HepG2 (cell line): ENCODE data around the gene CRNN. TPM values are rescaled to one million over a fixed set of nuclear protein-coding genes. Genes with fewer than 3 reads are reported as not detected.

Source experiments
- ATAC-seq: fragments of 200-7000 bp; cut with Tn5 transposase; 3 replicates; pipeline ENCODE4 v1.9.1; 2020; ENCODE audit warnings: mild to moderate bottlenecking, moderate library complexity
- BruUV-seq: library from RNA; stranded (reverse); fragments of 400-500 nt; replicated peaks from 2 replicates; lab custom pipeline; 2021; lab: Mats Ljungman, UMichigan
- CTCF ChIA-PET: fragments of 300-600 bp; formaldehyde crosslinking; extraction: SDS; loops from one replicate; lab custom pipeline; 2021; ENCODE audit warnings: low total read pairs, inconsistent platforms, low intra/inter-chr PET ratio; lab: Yijun Ruan, JAX
- POLR2A ChIA-PET: fragments of 350-600 bp; sonication (Branson Sonifier 250); formaldehyde crosslinking; loops from one replicate; lab custom pipeline; 2020; ENCODE audit warnings: antibody characterized with exemption, inconsistent platforms; lab: Yijun Ruan, JAX
- DNase-seq: peaks from one replicate; pipeline ENCODE4 v3.0.0-alpha.2; 2015; ENCODE audit warnings: low spot score
- FAIRE-seq: peaks from 3 replicates; lab custom pipeline; 2011; peaks lifted over from hg19 to GRCh38; lab: Jason Lieb, UNC
- H2AFZ ChIP-seq: one replicate; pipeline ENCODE4 v1.6.1; 2011; ENCODE audit warnings: low read length, inconsistent platforms
- H3K27ac ChIP-seq: fragments of 300-600 bp; 3 replicates; pipeline ENCODE4 v1.8.0; 2011; ENCODE audit warnings: mixed run types, mild to moderate bottlenecking, mixed read lengths, low read length, inconsistent platforms; ENCODE audit not compliant: insufficient read depth; ENCODE audit errors: extremely low read length
- H3K27me3 ChIP-seq, 2 experiments: fragments of 200-600 bp in 1 of 2; 2 replicates in 1 of 2; 3 replicates in 1 of 2; pipeline versions ENCODE4 v1.6.0 to v1.8.0; 2011; ENCODE audit warnings: low read length in 2 of 2, mild to moderate bottlenecking in 2 of 2, moderate library complexity in 2 of 2, inconsistent platforms in 1 of 2; ENCODE audit not compliant: insufficient read depth in 2 of 2, control insufficient read depth in 1 of 2
- H3K36me3 ChIP-seq, 2 experiments: fragments of 200-600 bp in 1 of 2; replicated peaks in 1 of 2; 2 replicates in 1 of 2; 3 replicates in 1 of 2; pipeline versions ENCODE4 v1.5.1 to v1.8.0; 2011; ENCODE audit warnings: low read length in 2 of 2, inconsistent platforms in 1 of 2; ENCODE audit not compliant: insufficient read depth in 2 of 2, control insufficient read depth in 1 of 2
- H3K4me1 ChIP-seq: 2 replicates; pipeline ENCODE4 v1.5.1; 2012; ENCODE audit warnings: low read length, inconsistent platforms; ENCODE audit not compliant: insufficient read depth
- H3K4me2 ChIP-seq: 2 replicates; pipeline ENCODE4 v1.6.0; 2011; ENCODE audit warnings: low read depth, low read length, inconsistent platforms
- H3K4me3 ChIP-seq, 3 experiments: fragments of 200-600 bp in 1 of 3; sonication (generic), shearing (Covaris generic) in 1 of 3; replicated peaks in 1 of 3; 2 replicates each; pipeline ENCODE4 v1.5.1; 2011 to 2016; ENCODE audit warnings: low read length in 3 of 3, inconsistent platforms in 2 of 3, low read depth in 2 of 3, mild to moderate bottlenecking in 2 of 3, control low read depth in 1 of 3, mixed read lengths in 1 of 3; ENCODE audit not compliant: insufficient read depth in 1 of 3
- H3K79me2 ChIP-seq: one replicate; pipeline ENCODE4 v1.6.1; 2011; ENCODE audit warnings: low read length, inconsistent platforms; ENCODE audit not compliant: insufficient read depth
- H3K9ac ChIP-seq: 2 replicates; pipeline ENCODE4 v1.6.0; 2011; ENCODE audit warnings: mild to moderate bottlenecking, low read depth, low read length, inconsistent platforms; ENCODE audit not compliant: insufficient read depth
- H3K9me3 ChIP-seq: 2 replicates; pipeline ENCODE4 v1.5.1; 2012; ENCODE audit warnings: mild to moderate bottlenecking, low read length
- H4K20me1 ChIP-seq: 2 replicates; pipeline ENCODE4 v1.6.0; 2011; ENCODE audit warnings: inconsistent platforms, mild to moderate bottlenecking, low read length, moderate library complexity; ENCODE audit not compliant: insufficient read depth
- ZBTB4 ChIP-seq: sonication (generic); formaldehyde crosslinking; IDR thresholded peaks from 2 replicates; pipeline ENCODE4 v1.4.0; 2020; ENCODE audit warnings: missing genetic modification reagents, mild to moderate bottlenecking, borderline replicate concordance
- ZEB1 ChIP-seq: IDR thresholded peaks from 2 replicates; pipeline ENCODE4 v1.6.1; 2012; ENCODE audit warnings: mild to moderate bottlenecking, low read depth, inconsistent platforms; ENCODE audit not compliant: insufficient replicate concordance
- ZNF292 ChIP-seq: sonication (generic); formaldehyde crosslinking; IDR thresholded peaks from 2 replicates; pipeline ENCODE4 v1.8.1; 2022; ENCODE audit warnings: mild to moderate bottlenecking, low read depth, missing genetic modification reagents, borderline replicate concordance
- ZNF343 ChIP-seq: sonication (generic); formaldehyde crosslinking; IDR thresholded peaks from 2 replicates; pipeline ENCODE4 v1.4.0; 2020; ENCODE audit warnings: mild to moderate bottlenecking, missing genetic modification reagents
- WGBS: methylation state at CpG from one replicate; pipeline ENCODE4 v1.1.6; 2017; ENCODE audit warnings: low lambda C conversion rate; 5-methylcytosine and 5-hydroxymethylcytosine counted together
- in situ Hi-C: cut with HindIII; loops from 2 replicates; pipeline ENCODE4 v1.10.0; 2017; ENCODE audit warnings: low pct_unique_long_range_greater_than_20kb; ENCODE audit not compliant: extremely low pct_ligation_motif_present
- intact Hi-C: fragments of 100-400 bp; cut with micrococcal nuclease; formaldehyde crosslinking; loops from one replicate; pipeline ENCODE4 v1.10.0; 2022; ENCODE audit not compliant: unreplicated experiment
- polyA plus RNA-seq, 8 experiments: library from polyadenylated mRNA; depleted of rRNA in 3 of 8; stranded (reverse) in 7 of 8; unstranded in 1 of 8; fragments of >200 nt; fragmentation: Illumina TruSeq in 4 of 8; extraction: Trizol in 4 of 8; gene quantifications; 2 replicates each; pipeline versions ENCODE4 v1.2.1 to v1.2.3, GENCODE V29; 2011 to 2016; ENCODE audit warnings: low read depth in 4 of 8, missing spikeins in 1 of 8, mixed read lengths in 1 of 8; ENCODE audit not compliant: insufficient read depth in 1 of 8
- total RNA-seq, 5 experiments: library from RNA; depleted of rRNA; stranded (reverse); fragments of >200 nt; fragmentation: Illumina TruSeq; extraction: Trizol; gene quantifications; 2 replicates each; pipeline ENCODE4 v1.2.3, GENCODE V29; 2016; ENCODE audit warnings: low read depth in 1 of 5
- TF ChIP-seq, protein P1 (sequence below): sonication (generic); formaldehyde crosslinking; IDR thresholded peaks from 2 replicates; pipeline ENCODE4 v1.8.1; 2023; ENCODE audit warnings: mild to moderate bottlenecking, inconsistent platforms, moderate library complexity, missing genetic modification reagents, borderline replicate concordance
- TF ChIP-seq, protein P2 (sequence below): sonication (generic); formaldehyde crosslinking; IDR thresholded peaks from 2 replicates; pipeline ENCODE4 v1.5.1; 2020; ENCODE audit warnings: mild to moderate bottlenecking, missing genetic modification reagents, moderate library complexity

CRNN gene
- total and polyA plus RNA-seq, 2 of the 13 experiments (the other 11 are each of a cell fraction or from before 2014, with no cell fraction given), result not detected

DNA sequence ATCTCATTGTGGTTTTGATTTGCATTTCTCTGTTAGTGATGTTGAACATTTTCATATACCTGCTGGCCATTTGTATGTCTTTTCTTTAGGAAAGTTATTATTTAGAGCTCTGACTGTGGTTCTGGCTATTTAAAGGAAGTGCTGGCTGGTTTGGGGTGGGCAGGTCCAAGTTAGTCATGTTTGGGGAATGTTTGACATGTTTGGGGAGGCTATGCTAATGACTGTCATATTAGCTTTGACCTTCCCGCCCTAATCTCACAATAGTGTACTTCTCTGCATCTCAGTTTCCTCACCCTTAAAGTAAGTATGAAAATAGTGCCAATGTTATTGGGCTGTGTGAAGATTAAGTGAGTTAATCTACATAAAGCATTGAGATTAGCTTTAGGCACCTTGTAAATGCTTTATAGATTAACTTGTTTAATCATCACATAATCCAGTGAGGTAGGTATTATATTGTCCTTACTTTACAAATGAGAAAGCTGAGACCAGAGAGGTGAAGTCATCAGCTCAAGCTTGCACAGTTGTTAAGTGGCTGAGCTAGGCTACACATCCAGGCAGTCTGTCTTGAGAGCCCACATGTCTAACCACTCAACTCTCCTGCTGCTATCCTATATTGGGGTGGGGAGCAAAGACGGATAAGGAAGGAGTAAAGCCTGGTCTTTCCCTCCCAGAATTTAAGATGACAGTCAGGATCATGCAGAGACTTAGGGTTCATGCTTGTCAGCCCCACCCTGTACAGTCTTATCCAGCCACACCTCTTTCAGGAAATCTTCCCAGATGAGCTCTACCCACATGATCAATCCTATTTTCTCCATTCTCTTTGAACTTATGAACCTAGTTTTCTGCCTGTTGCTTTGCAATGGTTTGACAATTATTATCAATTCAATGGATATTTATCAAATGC is 22.8 kb upstream of the CRNN start:
- Histone ChIP-seq H3K36me3 (no peaks in the 10 kb centered on the region), H3K4me1 (no peaks in the 10 kb centered on the region), H3K4me3 (no peak overlapping the region), H3K9me3 (no peaks in the 10 kb centered on the region), H3K79me2 (no peaks in the 10 kb centered on the region), H4K20me1 (no peaks in the 10 kb centered on the region), H2AFZ (no peak overlapping the region), H3K27me3 (peaks cover 0 to 4% of the 10 kb centered on the region in 2 experiments; a peak in 2 of 5 replicates), H3K9ac (no peak overlapping the region), H3K4me2 (no peak overlapping the region), H3K27ac (no peak overlapping the region)
- intact Hi-C loops, result no loop called here
- ChIA-PET POLR2A (no interaction called here), CTCF (no interaction called here)
- no peak for FAIRE-seq
- no TSS peak for BruUV-seq
- WGBS, result 0% methylated on average over 2 of the region's 2 CpGs
- in situ Hi-C loops, result no loop called here
- ATAC-seq, result no peak
- TF ChIP-seq, protein P1, sequence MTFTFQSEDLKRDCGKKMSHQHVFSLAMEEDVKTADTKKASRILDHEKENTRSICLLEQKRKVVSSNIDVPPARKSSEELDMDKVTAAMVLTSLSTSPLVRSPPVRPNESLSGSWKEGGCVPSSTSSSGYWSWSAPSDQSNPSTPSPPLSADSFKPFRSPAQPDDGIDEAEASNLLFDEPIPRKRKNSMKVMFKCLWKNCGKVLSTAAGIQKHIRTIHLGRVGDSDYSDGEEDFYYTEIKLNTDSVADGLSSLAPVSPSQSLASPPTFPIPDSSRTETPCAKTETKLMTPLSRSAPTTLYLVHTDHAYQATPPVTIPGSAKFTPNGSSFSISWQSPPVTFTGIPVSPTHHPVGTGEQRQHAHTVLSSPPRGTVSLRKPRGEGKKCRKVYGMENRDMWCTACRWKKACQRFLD, result no peak
- TF ChIP-seq, protein P2, sequence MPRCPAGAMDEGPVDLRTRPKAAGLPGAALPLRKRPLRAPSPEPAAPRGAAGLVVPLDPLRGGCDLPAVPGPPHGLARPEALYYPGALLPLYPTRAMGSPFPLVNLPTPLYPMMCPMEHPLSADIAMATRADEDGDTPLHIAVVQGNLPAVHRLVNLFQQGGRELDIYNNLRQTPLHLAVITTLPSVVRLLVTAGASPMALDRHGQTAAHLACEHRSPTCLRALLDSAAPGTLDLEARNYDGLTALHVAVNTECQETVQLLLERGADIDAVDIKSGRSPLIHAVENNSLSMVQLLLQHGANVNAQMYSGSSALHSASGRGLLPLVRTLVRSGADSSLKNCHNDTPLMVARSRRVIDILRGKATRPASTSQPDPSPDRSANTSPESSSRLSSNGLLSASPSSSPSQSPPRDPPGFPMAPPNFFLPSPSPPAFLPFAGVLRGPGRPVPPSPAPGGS (CRISPR knock-in tag), result no peak
- TF ChIP-seq ZBTB4 (CRISPR knock-in tag), result no peak
- TF ChIP-seq ZNF343, result no peak
- TF ChIP-seq ZEB1, result no peak
- no peak for TF ChIP-seq ZNF292 (CRISPR knock-in tag)
- no peak for DNase-seq
